Fibroblast of lung (primary cell): ENCODE results near the gene ABCD1. TPM values are rescaled to one million over a fixed set of nuclear protein-coding genes. Genes with fewer than 3 reads are reported as not detected.

Experiments
- DNase-seq, 2 donors: peaks; one replicate each; pipeline versions ENCODE4 v3.0.0 to v3.0.0-alpha.2; 2010; ENCODE audit warnings: low read depth in 2 of 2
- H2AFZ ChIP-seq: 2 replicates; pipeline ENCODE4 v1.5.1; 2012; ENCODE audit warnings: low read length, control low read depth, inconsistent platforms
- H3K27ac ChIP-seq: 2 replicates; pipeline ENCODE4 v1.5.1; 2011; ENCODE audit warnings: low read length, control low read depth; ENCODE audit not compliant: insufficient read depth
- H3K27me3 ChIP-seq: 2 replicates; pipeline ENCODE4 v1.5.1; 2011; ENCODE audit warnings: mild to moderate bottlenecking, low read length; ENCODE audit not compliant: control insufficient read depth, insufficient read depth
- H3K36me3 ChIP-seq: 2 replicates; pipeline ENCODE4 v1.5.1; 2011; ENCODE audit warnings: low read length; ENCODE audit not compliant: control insufficient read depth, insufficient read depth
- H3K4me1 ChIP-seq: 2 replicates; pipeline ENCODE4 v1.5.1; 2011; ENCODE audit warnings: low read length; ENCODE audit not compliant: control insufficient read depth, insufficient read depth; ENCODE audit errors: extremely low read depth
- H3K4me2 ChIP-seq: 2 replicates; pipeline ENCODE4 v1.5.1; 2011; ENCODE audit warnings: low read length, control low read depth; ENCODE audit not compliant: insufficient read depth; ENCODE audit errors: extremely low read depth
- H3K4me3 ChIP-seq, 4 experiments: fragments of 200-600 bp in 1 of 4; sonication (generic) in 1 of 4; replicated peaks in 1 of 4; 2 replicates each; pipeline ENCODE4 v1.5.1; 2011 to 2016; ENCODE audit warnings: low read length in 4 of 4, low read depth in 3 of 4, mild to moderate bottlenecking in 3 of 4, control low read depth in 2 of 4, inconsistent platforms in 1 of 4, mixed read lengths in 1 of 4; ENCODE audit not compliant: insufficient read depth in 1 of 4; ENCODE audit errors: control extremely low read depth in 1 of 4
- H3K79me2 ChIP-seq: 2 replicates; pipeline ENCODE4 v1.5.1; 2012; ENCODE audit warnings: mild to moderate bottlenecking, low read length, inconsistent platforms; ENCODE audit not compliant: control insufficient read depth, insufficient read depth
- H3K9ac ChIP-seq: 2 replicates; pipeline ENCODE4 v1.5.1; 2011; ENCODE audit warnings: mild to moderate bottlenecking, low read length, control low read depth; ENCODE audit not compliant: insufficient read depth
- H3K9me3 ChIP-seq: 2 replicates; pipeline ENCODE4 v1.5.1; 2012; ENCODE audit warnings: low read depth, low read length; ENCODE audit not compliant: control insufficient read depth, insufficient read depth
- H4K20me1 ChIP-seq: 2 replicates; pipeline ENCODE4 v1.5.1; 2011; ENCODE audit warnings: low read length; ENCODE audit not compliant: control insufficient read depth, insufficient read depth; ENCODE audit errors: extremely low read depth
- EZH2 ChIP-seq: IDR thresholded peaks from 2 replicates; pipeline ENCODE4 v1.5.1; 2012; ENCODE audit warnings: low read length, control low read depth, mild to moderate bottlenecking; ENCODE audit errors: missing control alignments
- polyA plus RNA-seq, 2 donors: library from polyadenylated mRNA; depleted of rRNA in 1 of 2; stranded (reverse) in 1 of 2; unstranded in 1 of 2; fragments of >200 nt; gene quantifications; 2 replicates each; pipeline ENCODE4 v1.2.1, GENCODE V29; 2011 to 2012; ENCODE audit warnings: missing spikeins in 1 of 2
- total RNA-seq: library from RNA; depleted of rRNA; stranded (reverse); fragments of >200 nt; gene quantifications from 2 replicates; pipeline ENCODE4 v1.2.1, GENCODE V29; 2014
- TF ChIP-seq, protein P1 (sequence below), 2 donors: IDR thresholded peaks in 1 of 2; conservative IDR thresholded peaks in 1 of 2; 1 replicate in 1 of 2; 2 replicates in 1 of 2; pipeline ENCODE4 v1.5.1; 2011 to 2012; ENCODE audit warnings: low read length in 2 of 2, control low read depth in 1 of 2, inconsistent platforms in 1 of 2, low read depth in 1 of 2, mild to moderate bottlenecking in 1 of 2

ABCD1 gene
- total and polyA plus RNA-seq, 2 donors (not counting 1 experiment from before 2014, with no cell fraction given) = 4.0 to 12.7 TPM

DNA sequence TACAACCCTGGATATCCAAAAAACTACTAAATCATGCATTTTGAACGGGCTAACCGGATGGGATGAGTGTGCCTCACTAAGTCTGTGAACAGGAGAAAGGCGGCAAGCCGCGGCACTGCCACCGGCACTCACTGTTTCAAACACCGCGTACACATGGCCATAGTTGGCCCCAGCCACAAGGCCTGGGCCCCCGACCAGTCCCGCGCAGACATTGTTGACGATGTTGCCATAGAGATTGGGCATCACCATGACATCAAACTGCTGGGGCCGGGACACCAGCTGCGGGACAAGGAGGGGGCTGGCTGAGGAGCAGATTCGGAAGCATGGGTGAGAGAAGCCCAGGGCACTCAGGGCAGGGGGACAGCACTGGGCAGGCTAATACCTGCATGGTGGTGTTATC, 62.0 kb downstream of the ABCD1 start:
- Histone ChIP-seq H3K9me3 (no peaks in the 10 kb centered on the region), H4K20me1 (no peaks in the 10 kb centered on the region), H2AFZ (no peak overlapping the region), H3K36me3 (peaks cover 7% of the 10 kb centered on the region), H3K79me2 (peaks cover 6% of the 10 kb centered on the region), H3K4me3 (no peak overlapping the region), H3K9ac (no peak overlapping the region), H3K27ac (no peak overlapping the region), H3K4me2 (no peak overlapping the region), H3K27me3 (no peaks in the 10 kb centered on the region), H3K4me1 (no peaks in the 10 kb centered on the region)
- no peak for DNase-seq
- TF ChIP-seq, protein P1, sequence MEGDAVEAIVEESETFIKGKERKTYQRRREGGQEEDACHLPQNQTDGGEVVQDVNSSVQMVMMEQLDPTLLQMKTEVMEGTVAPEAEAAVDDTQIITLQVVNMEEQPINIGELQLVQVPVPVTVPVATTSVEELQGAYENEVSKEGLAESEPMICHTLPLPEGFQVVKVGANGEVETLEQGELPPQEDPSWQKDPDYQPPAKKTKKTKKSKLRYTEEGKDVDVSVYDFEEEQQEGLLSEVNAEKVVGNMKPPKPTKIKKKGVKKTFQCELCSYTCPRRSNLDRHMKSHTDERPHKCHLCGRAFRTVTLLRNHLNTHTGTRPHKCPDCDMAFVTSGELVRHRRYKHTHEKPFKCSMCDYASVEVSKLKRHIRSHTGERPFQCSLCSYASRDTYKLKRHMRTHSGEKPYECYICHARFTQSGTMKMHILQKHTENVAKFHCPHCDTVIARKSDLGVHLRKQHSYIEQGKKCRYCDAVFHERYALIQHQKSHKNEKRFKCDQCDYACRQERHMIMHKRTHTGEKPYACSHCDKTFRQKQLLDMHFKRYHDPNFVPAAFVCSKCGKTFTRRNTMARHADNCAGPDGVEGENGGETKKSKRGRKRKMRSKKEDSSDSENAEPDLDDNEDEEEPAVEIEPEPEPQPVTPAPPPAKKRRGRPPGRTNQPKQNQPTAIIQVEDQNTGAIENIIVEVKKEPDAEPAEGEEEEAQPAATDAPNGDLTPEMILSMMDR (conservative IDR thresholded peaks at IDR 0.05 in 1 of 2, IDR thresholded peaks at IDR 0.05 in 1 of 2; ENCODE audit: low read depth in 1 of 2, low read length in 2 of 2) = no peak
- no peak for TF ChIP-seq EZH2

DNA sequence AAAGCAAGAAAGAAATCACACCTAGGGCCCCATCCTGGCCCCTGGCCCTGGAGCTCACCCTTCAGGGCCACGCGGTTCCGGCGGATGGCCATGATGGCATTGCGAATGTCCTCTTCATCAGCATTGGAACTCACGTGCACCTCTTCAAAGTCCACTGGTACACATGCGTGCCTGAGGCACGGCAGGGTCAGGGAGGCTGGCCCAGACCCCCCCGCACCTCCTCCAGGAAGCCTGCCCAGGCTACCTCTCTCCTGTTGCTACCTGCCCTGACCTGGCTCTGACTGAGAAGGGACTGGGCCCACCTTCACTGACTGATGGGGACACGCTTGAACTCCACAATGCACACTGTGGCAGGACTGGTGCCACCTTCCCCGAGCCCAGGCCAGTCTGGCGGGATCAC, 65.0 kb downstream of the ABCD1 start:
- Histone ChIP-seq H3K4me2 (no peak overlapping the region), H3K4me1 (peaks cover 4% of the 10 kb centered on the region), H3K36me3 (peaks cover 7% of the 10 kb centered on the region), H4K20me1 (no peaks in the 10 kb centered on the region), H3K9ac (no peak overlapping the region), H3K4me3 (no peak overlapping the region), H2AFZ (no peak overlapping the region), H3K27me3 (no peaks in the 10 kb centered on the region), H3K79me2 (peaks cover 26% of the 10 kb centered on the region), H3K27ac (no peak overlapping the region), H3K9me3 (no peaks in the 10 kb centered on the region)
- no peak for DNase-seq
- TF ChIP-seq EZH2 = no peak
- TF ChIP-seq, protein P1 (conservative IDR thresholded peaks at IDR 0.05 in 1 of 2, IDR thresholded peaks at IDR 0.05 in 1 of 2; ENCODE audit: low read depth in 1 of 2, low read length in 2 of 2) = no peak

DNA sequence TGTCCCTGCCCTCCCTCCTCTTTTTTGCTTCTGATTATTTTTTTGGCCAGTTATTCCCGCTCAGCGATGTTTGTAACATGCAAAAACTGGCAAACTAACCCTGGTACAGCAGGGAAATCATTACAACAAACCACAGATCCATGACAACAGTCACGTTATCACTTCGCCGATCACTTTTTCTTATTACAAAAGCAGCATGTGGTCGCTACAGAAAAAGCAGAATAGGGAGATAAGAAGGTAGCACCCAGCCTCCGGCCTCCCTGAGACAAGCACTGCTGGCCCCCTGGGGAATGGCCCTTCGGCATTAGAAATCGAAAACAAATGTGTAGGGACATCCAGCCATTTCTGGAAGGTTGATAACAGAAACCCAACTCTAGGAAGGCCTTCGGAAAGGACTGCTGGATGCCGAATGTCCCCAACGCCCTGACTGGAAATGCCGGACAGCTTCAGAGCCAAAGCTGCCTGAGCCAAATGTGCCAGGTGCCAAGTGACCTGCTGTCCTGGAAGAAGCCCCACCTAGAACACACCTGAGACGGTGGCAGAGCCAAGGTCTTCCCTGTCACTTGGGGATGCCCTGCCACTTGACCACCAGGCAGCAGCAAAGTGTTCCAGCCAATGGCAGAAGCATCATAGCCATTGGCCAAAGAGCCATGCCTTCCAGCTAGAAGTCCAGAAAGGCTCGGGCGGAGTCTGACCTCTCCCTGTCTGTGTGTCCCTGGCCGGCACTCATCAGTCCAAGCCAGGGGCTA, 66.6 kb downstream of the ABCD1 start:
- Histone ChIP-seq H3K9ac (no peak overlapping the region), H3K79me2 (peaks cover 41% of the 10 kb centered on the region), H3K4me2 (no peak overlapping the region), H3K27ac (no peak overlapping the region), H3K36me3 (peaks cover 5% of the 10 kb centered on the region), H3K9me3 (no peaks in the 10 kb centered on the region), H3K27me3 (no peaks in the 10 kb centered on the region), H3K4me1 (peaks cover 7% of the 10 kb centered on the region), H4K20me1 (no peaks in the 10 kb centered on the region), H3K4me3 (no peak overlapping the region), H2AFZ (no peak overlapping the region)
- TF ChIP-seq, protein P1 (conservative IDR thresholded peaks at IDR 0.05 in 1 of 2, IDR thresholded peaks at IDR 0.05 in 1 of 2; ENCODE audit: low read depth in 1 of 2, low read length in 2 of 2) = no peak
- no peak for TF ChIP-seq EZH2
- DNase-seq = no peak
